ENCODE results near the gene CERCAM.

Gene CERCAM

GRCh38 chr9:128385496-128386460 lies 34.9 kb upstream of the CERCAM start:
- Histone ChIP-seq H3K27me3 (ENCODE audit: low read depth, low read length) (no peaks in the 10 kb centered on the region), H3K4me1 (ENCODE audit: control insufficient read depth in 1 of 2, insufficient read depth in 2 of 2, low read length in 2 of 2) (peaks cover 0 to 12% of the 10 kb centered on the region in 2 donors), H3K9me3 (ENCODE audit: control insufficient read depth in 1 of 2, low read length in 2 of 2) (no peaks in the 10 kb centered on the region), H3K4me3 (ENCODE audit: low read depth in 1 of 2, low read length in 2 of 2) (no peak overlapping the region), H3K27ac (ENCODE audit: low read length) (no peak overlapping the region), H3K36me3 (ENCODE audit: control insufficient read depth in 1 of 2, insufficient read depth in 2 of 2, low read length in 2 of 2) (peaks cover 30 to 76% of the 10 kb centered on the region in 2 donors)

- Histone ChIP-seq H3K4me3 (ENCODE audit: low read depth in 1 of 2, low read length in 2 of 2) (no peak overlapping the region), H3K9me3 (ENCODE audit: control insufficient read depth in 1 of 2, low read length in 2 of 2) (no peaks in the 10 kb centered on the region), H3K27ac (ENCODE audit: low read length) (no peak overlapping the region), H3K27me3 (ENCODE audit: low read depth, low read length) (no peaks in the 10 kb centered on the region), H3K4me1 (ENCODE audit: control insufficient read depth in 1 of 2, insufficient read depth in 2 of 2, low read length in 2 of 2) (no peaks in the 10 kb centered on the region), H3K36me3 (ENCODE audit: control insufficient read depth in 1 of 2, insufficient read depth in 2 of 2, low read length in 2 of 2) (peaks cover 34 to 80% of the 10 kb centered on the region in 2 donors)
Observed at GRCh38 chr9:128388150-128388549, 32.5 kb upstream of the CERCAM start.

GRCh38 chr9:128389395-128390149 lies 31.1 kb upstream of the CERCAM start:
- Histone ChIP-seq H3K4me3 (ENCODE audit: low read depth in 1 of 2, low read length in 2 of 2) (no peak overlapping the region), H3K9me3 (ENCODE audit: control insufficient read depth in 1 of 2, low read length in 2 of 2) (no peaks in the 10 kb centered on the region), H3K36me3 (ENCODE audit: control insufficient read depth in 1 of 2, insufficient read depth in 2 of 2, low read length in 2 of 2) (peaks cover 34 to 71% of the 10 kb centered on the region in 2 donors), H3K27ac (ENCODE audit: low read length) (no peak overlapping the region), H3K27me3 (ENCODE audit: low read depth, low read length) (no peaks in the 10 kb centered on the region), H3K4me1 (ENCODE audit: control insufficient read depth in 1 of 2, insufficient read depth in 2 of 2, low read length in 2 of 2) (no peaks in the 10 kb centered on the region)

- Histone ChIP-seq H3K9me3 (ENCODE audit: control insufficient read depth in 1 of 2, low read length in 2 of 2) (no peaks in the 10 kb centered on the region), H3K4me1 (ENCODE audit: control insufficient read depth in 1 of 2, insufficient read depth in 2 of 2, low read length in 2 of 2) (no peaks in the 10 kb centered on the region), H3K27me3 (ENCODE audit: low read depth, low read length) (no peaks in the 10 kb centered on the region), H3K27ac (ENCODE audit: low read length) (no peak overlapping the region), H3K4me3 (ENCODE audit: low read depth in 1 of 2, low read length in 2 of 2) (no peak overlapping the region), H3K36me3 (ENCODE audit: control insufficient read depth in 1 of 2, insufficient read depth in 2 of 2, low read length in 2 of 2) (peaks cover 30 to 71% of the 10 kb centered on the region in 2 donors)
Observed at GRCh38 chr9:128390150-128390812, 30.4 kb upstream of the CERCAM start.

- no peak overlapping the region for H3K27ac ChIP-seq (ENCODE audit: low read length)
- H3K36me3 ChIP-seq (ENCODE audit: control insufficient read depth in 1 of 2, insufficient read depth in 2 of 2, low read length in 2 of 2) = peaks cover 29 to 64% of the 10 kb centered on the region in 2 donors
- no peaks in the 10 kb centered on the region for H3K27me3 ChIP-seq (ENCODE audit: low read depth, low read length)
- H3K4me1 ChIP-seq (ENCODE audit: control insufficient read depth in 1 of 2, insufficient read depth in 2 of 2, low read length in 2 of 2) = no peaks in the 10 kb centered on the region
- no peaks in the 10 kb centered on the region for H3K9me3 ChIP-seq (ENCODE audit: control insufficient read depth in 1 of 2, low read length in 2 of 2)
- H3K4me3 ChIP-seq (ENCODE audit: low read depth in 1 of 2, low read length in 2 of 2) = no peak overlapping the region
Observed at GRCh38 chr9:128390813-128391711, 29.6 kb upstream of the CERCAM start.

- peaks cover 23 to 56% of the 10 kb centered on the region in 2 donors for H3K36me3 ChIP-seq (ENCODE audit: control insufficient read depth in 1 of 2, insufficient read depth in 2 of 2, low read length in 2 of 2)
Observed at GRCh38 chr9:128391956-128392301, 28.7 kb upstream of the CERCAM start.

GRCh38 chr9:128392302-128393144 lies 28.1 kb upstream of the CERCAM start:
- Histone ChIP-seq H3K36me3 (ENCODE audit: control insufficient read depth in 1 of 2, insufficient read depth in 2 of 2, low read length in 2 of 2) (peaks cover 21 to 51% of the 10 kb centered on the region in 2 donors), H3K9me3 (ENCODE audit: control insufficient read depth in 1 of 2, low read length in 2 of 2) (no peaks in the 10 kb centered on the region), H3K4me3 (ENCODE audit: low read depth in 1 of 2, low read length in 2 of 2) (no peak overlapping the region), H3K27me3 (ENCODE audit: low read depth, low read length) (no peaks in the 10 kb centered on the region), H3K4me1 (ENCODE audit: control insufficient read depth in 1 of 2, insufficient read depth in 2 of 2, low read length in 2 of 2) (peaks cover 0 to 7% of the 10 kb centered on the region in 2 donors), H3K27ac (ENCODE audit: low read length) (no peak overlapping the region)

More at GRCh38 chr9:128391956-128392301, 28.7 kb upstream of the CERCAM start:
- H3K4me3 ChIP-seq (ENCODE audit: low read depth in 1 of 2, low read length in 2 of 2) = no peak overlapping the region
- peaks cover 0 to 3% of the 10 kb centered on the region in 2 donors for H3K4me1 ChIP-seq (ENCODE audit: control insufficient read depth in 1 of 2, insufficient read depth in 2 of 2, low read length in 2 of 2)
- no peaks in the 10 kb centered on the region for H3K9me3 ChIP-seq (ENCODE audit: control insufficient read depth in 1 of 2, low read length in 2 of 2)
- no peak overlapping the region for H3K27ac ChIP-seq (ENCODE audit: low read length)
- H3K27me3 ChIP-seq (ENCODE audit: low read depth, low read length) = no peaks in the 10 kb centered on the region

GRCh38 chr9:128393145-128393775 lies 27.4 kb upstream of the CERCAM start:
- H3K36me3 ChIP-seq (ENCODE audit: control insufficient read depth in 1 of 2, insufficient read depth in 2 of 2, low read length in 2 of 2) = peaks cover 13 to 44% of the 10 kb centered on the region in 2 donors
- no peaks in the 10 kb centered on the region for H3K27me3 ChIP-seq (ENCODE audit: low read depth, low read length)
- H3K4me3 ChIP-seq (ENCODE audit: low read depth in 1 of 2, low read length in 2 of 2) = no peak overlapping the region
- H3K9me3 ChIP-seq (ENCODE audit: control insufficient read depth in 1 of 2, low read length in 2 of 2) = no peaks in the 10 kb centered on the region
- H3K4me1 ChIP-seq (ENCODE audit: control insufficient read depth in 1 of 2, insufficient read depth in 2 of 2, low read length in 2 of 2) = peaks cover 0 to 8% of the 10 kb centered on the region in 2 donors
- H3K27ac ChIP-seq (ENCODE audit: low read length) = no peak overlapping the region

- H3K9me3 ChIP-seq (ENCODE audit: control insufficient read depth in 1 of 2, low read length in 2 of 2) = no peaks in the 10 kb centered on the region
- H3K36me3 ChIP-seq (ENCODE audit: control insufficient read depth in 1 of 2, insufficient read depth in 2 of 2, low read length in 2 of 2) = peaks cover 6 to 37% of the 10 kb centered on the region in 2 donors
- H3K27ac ChIP-seq (ENCODE audit: low read length) = no peak overlapping the region
- peaks cover 0 to 8% of the 10 kb centered on the region in 2 donors for H3K4me1 ChIP-seq (ENCODE audit: control insufficient read depth in 1 of 2, insufficient read depth in 2 of 2, low read length in 2 of 2)
- no peaks in the 10 kb centered on the region for H3K27me3 ChIP-seq (ENCODE audit: low read depth, low read length)
- no peak overlapping the region for H3K4me3 ChIP-seq (ENCODE audit: low read depth in 1 of 2, low read length in 2 of 2)
Observed at GRCh38 chr9:128393970-128394369, 26.7 kb upstream of the CERCAM start.

Measured in muscle layer of duodenum (tissue), 2 donors.